WERI-Rb-1 (cell line): ENCODE measurements around the gene PREX1.
A peak's percentile ranks its signal among the peaks of the same experiment; 100 is the strongest.

Source experiments
- DNase-seq: peaks from one replicate; pipeline ENCODE4 v3.0.0-alpha.2; 2020
- H3K27ac ChIP-seq: fragments of 250-450 bp; sonication (Bioruptor Pico); 2 replicates; pipeline ENCODE4 v1.5.1; 2020; ENCODE audit warnings: mild to moderate bottlenecking, moderate library complexity
- H3K27me3 ChIP-seq: fragments of 250-450 bp; sonication (Bioruptor Pico); 2 replicates; pipeline ENCODE4 v1.5.1; 2021; ENCODE audit warnings: mild to moderate bottlenecking, low read depth, moderate library complexity; ENCODE audit not compliant: insufficient read depth, severe bottlenecking
- H3K36me3 ChIP-seq: fragments of 250-450 bp; sonication (Bioruptor Pico); 2 replicates; pipeline ENCODE4 v1.5.1; 2020; ENCODE audit warnings: mild to moderate bottlenecking, moderate library complexity
- H3K4me3 ChIP-seq: 2 replicates; pipeline ENCODE4 v1.5.1; 2011; ENCODE audit warnings: low read depth, mild to moderate bottlenecking, control low read depth, low read length
- H3K9me3 ChIP-seq: fragments of 250-450 bp; sonication (Bioruptor Pico); 2 replicates; pipeline ENCODE4 v1.5.1; 2021; ENCODE audit warnings: mild to moderate bottlenecking, moderate library complexity; ENCODE audit not compliant: severe bottlenecking
- CTCF ChIP-seq: IDR thresholded peaks from 2 replicates; pipeline ENCODE4 v1.5.1; 2011; ENCODE audit warnings: low read depth, mild to moderate bottlenecking, control low read depth, inconsistent platforms, low read length

PREX1 gene

GRCh38 chr20:48824830-48825565, 2.8 kb downstream of the PREX1 start:
- Histone ChIP-seq H3K4me3 (peak overlapping the region; percentile 92), H3K9me3 (no peaks in the 10 kb centered on the region), H3K27ac (peak overlapping the region; percentile 74), H3K27me3 (no peaks in the 10 kb centered on the region), H3K36me3 (peaks cover 7% of the 10 kb centered on the region; the same call in 1 of the 2 replicates)
- DNase-seq, result peak; percentile 34
- no peak for TF ChIP-seq CTCF

GRCh38 chr20:48823960-48824498, 3.8 kb downstream of the PREX1 start:
- Histone ChIP-seq H3K4me3 (no peak overlapping the region), H3K36me3 (peaks cover 9% of the 10 kb centered on the region), H3K9me3 (no peaks in the 10 kb centered on the region), H3K27ac (peak overlapping the region; percentile 74), H3K27me3 (no peaks in the 10 kb centered on the region)
- no peak for TF ChIP-seq CTCF
- no peak for DNase-seq

DNA sequence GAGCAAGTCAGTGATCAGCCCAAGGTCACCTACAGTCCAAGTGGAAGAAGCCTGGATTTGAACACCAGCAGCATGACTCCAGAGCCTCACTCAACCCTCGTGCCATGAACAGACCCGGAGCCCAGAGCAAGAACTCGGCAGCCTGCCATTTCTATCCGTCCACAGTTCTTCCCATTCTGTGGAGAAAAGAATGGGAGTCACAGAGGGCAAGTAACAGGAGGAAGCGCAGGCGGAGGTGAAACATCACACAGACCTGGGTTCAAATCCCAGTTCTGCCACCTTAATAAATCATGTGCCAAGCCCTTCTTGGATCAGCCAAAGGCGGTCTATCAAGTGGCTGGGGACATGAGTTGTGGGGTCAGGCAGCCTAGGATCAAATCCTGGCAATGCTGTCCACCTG, 4.3 kb downstream of the PREX1 start:
- H3K36me3 ChIP-seq, result peaks cover 9% of the 10 kb centered on the region
- H3K4me3 ChIP-seq, result no peak overlapping the region
- no peak for DNase-seq
- no peak overlapping the region for H3K27ac ChIP-seq
- H3K9me3 ChIP-seq, result no peaks in the 10 kb centered on the region
- H3K27me3 ChIP-seq, result no peaks in the 10 kb centered on the region
- TF ChIP-seq CTCF, result no peak

GRCh38 chr20:48822879-48823385, 4.9 kb downstream of the PREX1 start:
- Histone ChIP-seq H3K36me3 (peaks cover 9% of the 10 kb centered on the region), H3K27ac (no peak overlapping the region), H3K27me3 (no peaks in the 10 kb centered on the region), H3K4me3 (no peak overlapping the region), H3K9me3 (no peaks in the 10 kb centered on the region)
- DNase-seq, result no peak
- TF ChIP-seq CTCF, result no peak

DNA sequence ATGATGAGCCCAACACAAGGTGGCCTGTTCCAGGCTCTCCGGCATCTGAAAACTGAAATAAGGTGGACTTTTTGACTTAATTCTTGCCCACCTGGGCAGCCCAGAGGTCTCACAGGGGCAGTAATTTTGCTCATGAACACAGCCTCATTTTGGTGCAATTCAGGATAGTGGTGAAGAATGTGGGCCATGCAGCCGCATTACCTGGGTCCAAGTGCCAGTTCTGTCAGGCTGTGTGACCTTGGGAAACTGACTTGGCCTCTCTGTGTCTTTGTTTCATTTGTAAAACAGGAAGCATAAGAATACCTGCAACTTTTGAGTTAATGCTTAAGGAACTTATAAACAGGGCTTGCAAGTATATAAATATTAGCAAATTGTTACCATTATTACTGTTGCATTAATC, 5.6 kb downstream of the PREX1 start:
- Histone ChIP-seq H3K4me3 (no peak overlapping the region), H3K36me3 (peaks cover 6% of the 10 kb centered on the region), H3K27ac (no peak overlapping the region), H3K27me3 (no peaks in the 10 kb centered on the region), H3K9me3 (no peaks in the 10 kb centered on the region)
- no peak for DNase-seq
- no peak for TF ChIP-seq CTCF
